Measurements from ENCODE around the gene TSC22D1. TPM values are rescaled to one million over a fixed set of nuclear protein-coding genes. Genes with fewer than 3 reads are reported as not detected.

TSC22D1 gene
- total RNA-seq, 4 donors from 2014 or later, result 70.1 to 194 (median 152) TPM

DNA sequence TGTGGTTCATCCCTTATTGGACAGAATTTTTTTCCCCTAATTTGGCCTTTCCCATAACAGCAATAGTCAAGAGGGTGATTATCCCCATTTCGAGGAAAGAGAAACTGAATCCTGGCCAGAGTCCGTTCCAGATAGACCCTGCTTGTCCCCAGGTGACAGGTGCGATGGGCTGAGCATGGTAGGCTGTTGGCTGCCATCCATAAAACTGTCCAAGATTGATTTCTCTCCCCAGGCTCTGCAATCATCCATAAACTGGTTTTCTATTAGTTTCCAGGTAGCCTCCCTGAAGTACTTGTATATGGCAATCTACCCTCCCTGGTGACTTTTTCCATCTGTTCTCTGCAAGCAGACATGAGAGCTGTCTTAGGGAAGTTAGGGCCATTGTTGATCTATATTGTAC is 177.1 kb downstream of the TSC22D1 start:
- Histone ChIP-seq H3K4me3 (no peak overlapping the region), H3K36me3 (no peaks in the 10 kb centered on the region), H3K4me1 (peaks cover 0 to under 1% (median 0%) of the 10 kb centered on the region in 4 donors), H3K27me3 (no peaks in the 10 kb centered on the region), H3K27ac (no peak overlapping the region), H3K9me3 (no peaks in the 10 kb centered on the region)
- no peak for DNase-seq
- TF ChIP-seq, protein P1, sequence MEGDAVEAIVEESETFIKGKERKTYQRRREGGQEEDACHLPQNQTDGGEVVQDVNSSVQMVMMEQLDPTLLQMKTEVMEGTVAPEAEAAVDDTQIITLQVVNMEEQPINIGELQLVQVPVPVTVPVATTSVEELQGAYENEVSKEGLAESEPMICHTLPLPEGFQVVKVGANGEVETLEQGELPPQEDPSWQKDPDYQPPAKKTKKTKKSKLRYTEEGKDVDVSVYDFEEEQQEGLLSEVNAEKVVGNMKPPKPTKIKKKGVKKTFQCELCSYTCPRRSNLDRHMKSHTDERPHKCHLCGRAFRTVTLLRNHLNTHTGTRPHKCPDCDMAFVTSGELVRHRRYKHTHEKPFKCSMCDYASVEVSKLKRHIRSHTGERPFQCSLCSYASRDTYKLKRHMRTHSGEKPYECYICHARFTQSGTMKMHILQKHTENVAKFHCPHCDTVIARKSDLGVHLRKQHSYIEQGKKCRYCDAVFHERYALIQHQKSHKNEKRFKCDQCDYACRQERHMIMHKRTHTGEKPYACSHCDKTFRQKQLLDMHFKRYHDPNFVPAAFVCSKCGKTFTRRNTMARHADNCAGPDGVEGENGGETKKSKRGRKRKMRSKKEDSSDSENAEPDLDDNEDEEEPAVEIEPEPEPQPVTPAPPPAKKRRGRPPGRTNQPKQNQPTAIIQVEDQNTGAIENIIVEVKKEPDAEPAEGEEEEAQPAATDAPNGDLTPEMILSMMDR (IDR thresholded peaks at IDR 0.05), result no peak
- no peak for TF ChIP-seq POLR2A (IDR thresholded peaks at IDR 0.05)

DNA sequence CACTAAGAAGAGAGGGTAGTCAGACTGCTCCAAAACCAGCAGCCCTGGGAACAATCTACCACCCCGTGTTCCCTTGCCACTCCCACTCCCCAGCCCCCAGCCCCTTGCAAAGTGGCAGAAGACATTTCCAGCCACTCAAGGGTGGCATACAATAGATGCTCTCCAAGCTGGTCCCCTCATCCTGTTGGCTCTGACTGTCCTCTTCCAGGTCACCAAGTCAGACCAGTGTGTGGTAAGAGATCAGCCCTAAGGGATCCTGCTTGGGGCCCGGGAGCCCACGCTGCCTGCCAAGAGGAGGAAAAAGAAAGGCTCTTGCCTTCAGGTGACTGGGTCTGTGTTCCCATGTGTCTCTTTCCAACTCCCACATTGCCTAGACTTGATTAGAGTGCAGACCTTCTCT is 177.5 kb downstream of the TSC22D1 start:
- no peak overlapping the region for H3K4me3 ChIP-seq
- H3K4me1 ChIP-seq, result no peaks in the 10 kb centered on the region
- no peak for TF ChIP-seq POLR2A (IDR thresholded peaks at IDR 0.05)
- TF ChIP-seq, protein P1 (IDR thresholded peaks at IDR 0.05), result no peak
- no peaks in the 10 kb centered on the region for H3K36me3 ChIP-seq
- no peaks in the 10 kb centered on the region for H3K9me3 ChIP-seq
- no peak for DNase-seq
- H3K27me3 ChIP-seq, result no peaks in the 10 kb centered on the region
- H3K27ac ChIP-seq, result no peak overlapping the region

DNA sequence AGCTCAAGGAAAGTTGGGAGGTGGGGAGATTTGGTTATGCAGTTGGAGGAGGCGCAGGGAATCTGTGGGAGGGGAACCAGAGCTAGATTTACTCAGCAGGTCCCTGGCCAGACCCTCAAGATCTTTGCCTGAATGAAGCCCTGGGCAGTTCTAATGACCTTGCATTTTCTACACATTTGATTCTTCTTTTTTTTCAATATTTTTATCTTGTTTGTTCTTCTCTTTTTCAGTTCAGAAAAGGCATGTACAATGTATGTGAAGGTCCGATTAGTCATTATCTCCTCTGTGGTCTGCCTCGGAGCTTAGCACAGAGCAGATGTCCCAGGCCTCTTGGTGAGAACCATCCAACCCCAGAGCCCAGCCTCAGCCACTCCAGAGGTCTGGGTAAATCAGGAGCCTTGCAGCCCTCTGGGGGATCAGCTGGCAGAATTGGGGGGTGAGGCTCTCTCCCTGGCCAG is 178.3 kb downstream of the TSC22D1 start:
- H3K27ac ChIP-seq, result peak overlapping the region in 3 of 4 donors; percentile 32 to 68 (median 60)

DNA sequence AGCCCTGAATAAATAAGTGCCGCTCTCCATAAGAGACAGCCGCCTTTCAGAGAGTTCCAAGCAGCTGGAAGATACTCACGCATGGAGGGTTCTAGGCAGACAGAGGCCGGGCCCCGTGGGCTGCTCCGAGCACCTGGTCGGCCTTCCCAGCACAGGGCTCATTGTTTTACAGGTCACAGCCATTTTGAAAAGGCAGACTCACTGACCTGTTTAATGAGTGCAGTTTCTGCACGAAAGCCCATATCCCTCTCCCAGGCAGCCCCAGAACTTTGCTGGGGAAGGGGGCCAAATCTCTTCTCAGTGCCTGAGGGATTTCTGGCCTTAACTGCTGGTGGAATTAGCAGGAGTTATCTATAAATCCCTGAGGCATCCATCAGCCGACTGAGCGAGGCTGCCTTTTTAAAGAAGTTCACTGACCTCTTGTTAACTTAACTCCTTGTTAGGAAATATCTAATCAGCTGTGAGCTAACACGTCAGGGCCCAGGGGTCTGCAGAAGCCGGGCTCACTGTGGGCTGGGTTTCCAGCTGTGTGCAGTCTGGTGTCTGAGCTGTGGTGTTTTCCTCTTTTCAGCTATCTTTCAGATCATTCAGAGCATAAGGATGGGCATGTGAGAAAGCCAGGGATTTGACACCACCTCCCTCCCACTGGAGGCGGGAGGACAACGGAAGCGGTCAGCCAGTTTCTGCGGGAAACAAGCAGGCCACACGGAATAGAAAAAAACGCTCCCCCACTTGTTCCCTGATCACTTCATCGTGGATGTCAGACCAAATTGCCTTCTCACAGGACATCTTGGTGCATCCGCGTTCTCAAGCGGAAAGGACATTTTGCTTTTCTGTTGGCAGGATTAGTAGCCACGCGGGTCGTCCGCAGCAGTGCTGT is 179.2 kb downstream of the TSC22D1 start:
- no peak for TF ChIP-seq POLR2A (IDR thresholded peaks at IDR 0.05)
- TF ChIP-seq, protein P1 (IDR thresholded peaks at IDR 0.05), result no peak
- Histone ChIP-seq H3K9me3 (no peaks in the 10 kb centered on the region), H3K27me3 (no peaks in the 10 kb centered on the region), H3K4me3 (no peak overlapping the region), H3K36me3 (no peaks in the 10 kb centered on the region), H3K4me1 (no peaks in the 10 kb centered on the region), H3K27ac (peak overlapping the region; percentile 32 to 68 (median 58))
- DNase-seq, result no peak

More for the DNA sequence above, 178.3 kb downstream of the TSC22D1 start:
- no peaks in the 10 kb centered on the region for H3K36me3 ChIP-seq
- no peaks in the 10 kb centered on the region for H3K27me3 ChIP-seq
- H3K4me3 ChIP-seq, result no peak overlapping the region
- H3K4me1 ChIP-seq, result no peaks in the 10 kb centered on the region
- DNase-seq, result no peak
- TF ChIP-seq, protein P1 (IDR thresholded peaks at IDR 0.05), result no peak
- no peak for TF ChIP-seq POLR2A (IDR thresholded peaks at IDR 0.05)
- no peaks in the 10 kb centered on the region for H3K9me3 ChIP-seq

DNA sequence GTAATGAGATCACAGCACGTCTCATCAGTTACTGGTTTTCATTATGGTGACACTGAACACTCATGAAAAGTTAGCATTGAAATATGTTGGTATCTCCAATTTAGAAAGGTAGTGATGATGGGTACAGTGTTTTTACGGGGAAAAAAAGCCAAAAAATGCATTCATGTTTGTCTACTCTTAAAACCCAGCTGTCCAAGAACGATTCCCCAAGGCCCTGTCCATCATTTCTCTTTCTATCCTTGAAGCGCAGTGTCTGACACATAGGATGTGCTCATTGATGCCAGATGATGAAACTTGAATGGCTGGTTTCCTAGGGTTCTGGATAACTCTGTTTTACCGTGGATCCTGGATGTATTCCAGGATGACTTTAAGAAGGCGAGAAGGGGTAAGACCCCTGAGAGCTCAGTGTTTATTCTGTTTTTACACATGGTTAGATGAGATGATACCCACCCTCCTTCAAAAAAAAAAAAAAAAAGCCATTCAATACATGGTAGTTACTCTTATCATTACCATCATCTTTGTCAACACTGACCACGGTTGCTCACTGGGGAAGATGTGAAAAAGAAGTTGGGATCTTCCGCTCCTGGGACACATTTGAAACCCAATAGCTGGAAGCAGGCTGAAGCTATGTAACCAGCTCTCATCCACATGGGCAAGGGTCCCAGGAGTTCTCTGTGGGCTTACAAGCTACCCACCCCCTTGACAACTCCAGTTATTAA is 180.0 kb downstream of the TSC22D1 start:
- DNase-seq, result no peak
- no peaks in the 10 kb centered on the region for H3K36me3 ChIP-seq
- H3K4me1 ChIP-seq, result no peaks in the 10 kb centered on the region
- H3K4me3 ChIP-seq, result no peak overlapping the region
- H3K9me3 ChIP-seq, result no peaks in the 10 kb centered on the region
- no peaks in the 10 kb centered on the region for H3K27me3 ChIP-seq
- peak overlapping the region in 3 of 4 donors; percentile 55 to 68 (median 60) for H3K27ac ChIP-seq
- TF ChIP-seq POLR2A (IDR thresholded peaks at IDR 0.05), result no peak
- TF ChIP-seq, protein P1 (IDR thresholded peaks at IDR 0.05), result no peak

All from Peyer's patch (tissue), 4 donors.